HCT116 (cell line): ENCODE data around the gene OTUD3. TPM values are rescaled to one million over a fixed set of nuclear protein-coding genes. Genes with fewer than 3 reads are reported as not detected.

Experiments used
- ATAC-seq: fragments of 200-7000 bp; cut with Tn5 transposase; 2 replicates; pipeline ENCODE4 v1.9.1; 2020; ENCODE audit warnings: mild to moderate bottlenecking, moderate library complexity
- BruUV-seq: library from RNA; stranded (reverse); fragments of 400-500 nt; replicated peaks from 2 replicates; lab custom pipeline; 2021; lab: Mats Ljungman, UMichigan
- CTCF ChIA-PET: fragments of 300-600 bp; sonication (Branson Sonifier 250); formaldehyde crosslinking; loops from one replicate; lab custom pipeline; 2021; ENCODE audit warnings: antibody characterized with exemption; lab: Charles Lee
- POLR2A ChIA-PET: fragments of 300-600, 350-600 bp; sonication (Branson Sonifier 250); formaldehyde crosslinking; loops from one replicate; lab custom pipeline; 2021; ENCODE audit warnings: antibody characterized with exemption; lab: Charles Lee
- RAD21 ChIA-PET, 2 experiments: fragments of 300-600 bp; sonication (Branson Sonifier 250); formaldehyde crosslinking; loops; one replicate each; lab custom pipeline; 2023; ENCODE audit warnings: low total read pairs in 2 of 2; ENCODE audit not compliant: uncharacterized antibody in 2 of 2, unreplicated experiment in 2 of 2, low non-redundant PET in 1 of 2; lab: Charles Lee
- DNase-seq: peaks from one replicate; pipeline ENCODE4 v3.0.0-alpha.2; 2010; ENCODE audit warnings: low read depth, low spot score
- H2AFZ ChIP-seq: fragments of 200-600 bp; shearing (Covaris generic), sonication (generic); 2 replicates; pipeline ENCODE4 v1.6.1; 2017; ENCODE audit warnings: low read depth, mixed run types, mixed read lengths, antibody characterized with exemption, low read length; ENCODE audit not compliant: poor library complexity, severe bottlenecking
- H3K27ac ChIP-seq: 2 replicates; pipeline ENCODE4 v1.5.1; 2012; ENCODE audit warnings: low read depth, low read length
- H3K27me3 ChIP-seq: fragments of 200-600 bp; sonication (generic); 2 replicates; pipeline ENCODE4 v1.6.1; 2016; ENCODE audit warnings: mixed run types, low read length, mixed read lengths; ENCODE audit not compliant: insufficient read depth
- H3K36me3 ChIP-seq, 2 experiments: fragments of 200-500 bp in 1 of 2; fragments of 200-600 bp in 1 of 2; sonication (Bioruptor generic) in 1 of 2; sonication (generic) in 1 of 2; 2 replicates each; pipeline versions ENCODE4 v1.5.1 to v1.6.1; 2014 to 2016; ENCODE audit warnings: low read length in 2 of 2, inconsistent platforms in 1 of 2, mixed read lengths in 1 of 2, mixed run types in 1 of 2; ENCODE audit not compliant: insufficient read depth in 2 of 2, control insufficient read depth in 1 of 2
- H3K4me1 ChIP-seq, 2 experiments: fragments of 200-600 bp in 1 of 2; sonication (generic) in 1 of 2; 2 replicates each; pipeline versions ENCODE4 v1.5.1 to v1.6.1; 2012 to 2017; ENCODE audit warnings: low read length in 2 of 2, inconsistent platforms in 1 of 2, mild to moderate bottlenecking in 1 of 2, mixed read lengths in 1 of 2, mixed run types in 1 of 2, moderate library complexity in 1 of 2; ENCODE audit not compliant: insufficient read depth in 2 of 2, control insufficient read depth in 1 of 2
- H3K4me2 ChIP-seq: fragments of 200-600 bp; sonication (generic); 2 replicates; pipeline ENCODE4 v1.6.1; 2017; ENCODE audit warnings: mixed run types, low read length, mixed read lengths
- H3K4me3 ChIP-seq, 2 experiments: fragments of 200-600 bp in 1 of 2; sonication (generic) in 1 of 2; replicated peaks in 1 of 2; 2 replicates each; pipeline ENCODE4 v1.5.1; 2011 to 2016; ENCODE audit warnings: low read length in 2 of 2, control low read depth in 1 of 2, low read depth in 1 of 2, mild to moderate bottlenecking in 1 of 2, mixed read lengths in 1 of 2, mixed run types in 1 of 2
- H3K79me2 ChIP-seq: fragments of 200-600 bp; sonication (generic); 2 replicates; pipeline ENCODE4 v1.6.1; 2017; ENCODE audit warnings: mild to moderate bottlenecking, mixed run types, low read length, moderate library complexity, mixed read lengths; ENCODE audit not compliant: insufficient read depth
- H3K9ac ChIP-seq: fragments of 200-600 bp; sonication (generic); 2 replicates; pipeline ENCODE4 v1.6.1; 2016; ENCODE audit warnings: low read length, mixed read lengths
- H3K9me2 ChIP-seq: fragments of 200-600 bp; sonication (generic), shearing (Covaris generic); 2 replicates; pipeline ENCODE4 v1.6.1; 2017; ENCODE audit warnings: mixed run types, mild to moderate bottlenecking, moderate library complexity; ENCODE audit not compliant: insufficient read depth
- H3K9me3 ChIP-seq, 2 experiments: fragments of 200-500 bp in 1 of 2; fragments of 200-600 bp in 1 of 2; sonication (Bioruptor generic) in 1 of 2; sonication (generic) in 1 of 2; 2 replicates each; pipeline ENCODE4 v1.6.1; 2014 to 2017; ENCODE audit warnings: low read length in 2 of 2, mixed read lengths in 2 of 2, inconsistent platforms in 1 of 2, low read depth in 1 of 2, mild to moderate bottlenecking in 1 of 2, mixed run types in 1 of 2, moderate library complexity in 1 of 2; ENCODE audit not compliant: control insufficient read depth in 1 of 2, insufficient read depth in 1 of 2
- H4K20me1 ChIP-seq: fragments of 200-600 bp; sonication (generic), shearing (Covaris generic); 2 replicates; pipeline ENCODE4 v1.6.1; 2017; ENCODE audit warnings: mixed run types, mild to moderate bottlenecking, moderate library complexity; ENCODE audit not compliant: insufficient read depth
- CTCF ChIP-seq, 3 experiments: fragments of 200-600 bp in 1 of 3; sonication (generic) in 1 of 3; IDR thresholded peaks in 2 of 3; conservative IDR thresholded peaks in 1 of 3; 2 replicates each; pipeline ENCODE4 v1.5.1; 2012 to 2017; ENCODE audit warnings: low read depth in 2 of 3, low read length in 2 of 3, antibody characterized with exemption in 1 of 3, borderline replicate concordance in 1 of 3, control low read depth in 1 of 3, mild to moderate bottlenecking in 1 of 3, mixed read lengths in 1 of 3, mixed run types in 1 of 3, moderate library complexity in 1 of 3; ENCODE audit not compliant: insufficient read depth in 1 of 3
- EGR1 ChIP-seq: IDR thresholded peaks from 2 replicates; pipeline ENCODE4 v1.6.1; 2012; ENCODE audit warnings: low read depth
- ELF1 ChIP-seq: IDR thresholded peaks from 2 replicates; pipeline ENCODE4 v1.6.1; 2012; ENCODE audit warnings: low read depth, borderline replicate concordance
- POLR2AphosphoS5 ChIP-seq: IDR thresholded peaks from 2 replicates; pipeline ENCODE4 v1.6.1; 2011; ENCODE audit warnings: mild to moderate bottlenecking, low read depth, low read length, moderate library complexity
- RAD21 ChIP-seq: IDR thresholded peaks from 2 replicates; pipeline ENCODE4 v1.6.1; 2012; ENCODE audit warnings: low read depth, mild to moderate bottlenecking
- REST ChIP-seq: IDR thresholded peaks from 2 replicates; pipeline ENCODE4 v1.6.1; 2012; ENCODE audit warnings: low read depth
- SIN3A ChIP-seq: IDR thresholded peaks from 2 replicates; pipeline ENCODE4 v1.6.1; 2012; ENCODE audit warnings: low read depth
- YY1 ChIP-seq: IDR thresholded peaks from 2 replicates; pipeline ENCODE4 v1.6.1; 2011; ENCODE audit warnings: low read length, low read depth, moderate library complexity, mild to moderate bottlenecking; ENCODE audit not compliant: insufficient replicate concordance; ENCODE audit errors: extremely low read depth
- ZNF274 ChIP-seq: fragments of 200-500 bp; sonication (Bioruptor generic); IDR thresholded peaks from 2 replicates; pipeline ENCODE4 v1.6.1; 2014; ENCODE audit warnings: mild to moderate bottlenecking, low read depth, low read length, inconsistent platforms
- intact Hi-C: fragments of 100-400 bp; cut with micrococcal nuclease; formaldehyde crosslinking; loops from 2 replicates; pipeline ENCODE4 v1.10.0; 2022
- total RNA-seq: library from RNA; stranded (reverse); gene quantifications from one replicate; pipeline ENCODE4 v1.2.1, GENCODE V29; 2021; ENCODE audit not compliant: unreplicated experiment
- TF ChIP-seq, protein P1 (sequence below): IDR thresholded peaks from 2 replicates; pipeline ENCODE4 v1.6.1; 2012

The OTUD3 gene
- total RNA-seq, 1 experiment from 2014 or later, result 15.0 TPM

DNA sequence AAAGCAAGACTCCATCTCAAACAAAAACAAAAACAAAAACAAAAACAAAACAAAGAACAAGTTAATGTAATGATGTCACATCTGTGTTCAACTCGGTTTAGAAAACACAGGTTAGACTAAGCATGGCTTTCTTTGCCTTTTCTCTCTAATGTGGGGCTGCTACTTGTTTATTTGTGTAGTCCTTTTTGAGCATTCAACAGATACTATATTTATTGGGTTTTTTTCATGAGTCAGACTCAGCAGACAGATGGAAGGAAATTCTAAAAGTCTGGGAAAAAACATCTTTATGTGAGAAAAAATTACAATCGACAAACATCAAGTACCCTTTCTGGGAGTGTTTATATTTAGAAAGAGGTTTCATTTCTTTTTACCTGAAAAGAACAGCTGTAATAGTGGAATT, 22.3 kb upstream of the OTUD3 start:
- no peaks in the 10 kb centered on the region for H3K9me2 ChIP-seq
- no peaks in the 10 kb centered on the region for H4K20me1 ChIP-seq
- ChIA-PET RAD21 (no interaction called here), CTCF (no interaction called here), POLR2A (no interaction called here)
- H3K4me1 ChIP-seq, result peaks cover 6 to 12% of the 10 kb centered on the region in 2 experiments; a peak in 3 of 4 replicates
- H3K9me3 ChIP-seq, result peaks cover 3 to 4% of the 10 kb centered on the region in 2 experiments; a peak in 1 of 4 replicates
- no peak overlapping the region for H3K4me3 ChIP-seq
- H3K9ac ChIP-seq, result no peak overlapping the region
- intact Hi-C loops, result no loop called here
- TF ChIP-seq CTCF (IDR thresholded peaks at IDR 0.05 in 2 of 3, conservative IDR thresholded peaks at IDR 0.05 in 1 of 3; ENCODE audit: borderline replicate concordance in 1 of 3, insufficient read depth in 1 of 3, low read depth in 2 of 3, low read length in 2 of 3) (no peak), ELF1 (no peak), YY1 (no peak), SIN3A (no peak), ZNF274 (no peak), EGR1 (no peak), RAD21 (no peak), POLR2AphosphoS5 (no peak), REST (no peak)
- TF ChIP-seq, protein P1, sequence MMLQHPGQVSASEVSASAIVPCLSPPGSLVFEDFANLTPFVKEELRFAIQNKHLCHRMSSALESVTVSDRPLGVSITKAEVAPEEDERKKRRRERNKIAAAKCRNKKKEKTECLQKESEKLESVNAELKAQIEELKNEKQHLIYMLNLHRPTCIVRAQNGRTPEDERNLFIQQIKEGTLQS, result no peak
- H3K36me3 ChIP-seq, result no peaks in the 10 kb centered on the region
- no peaks in the 10 kb centered on the region for H3K27me3 ChIP-seq
- ATAC-seq, result no peak
- H3K4me2 ChIP-seq, result no peak overlapping the region
- no peaks in the 10 kb centered on the region for H3K79me2 ChIP-seq
- no peak overlapping the region for H2AFZ ChIP-seq
- no TSS peak for BruUV-seq
- DNase-seq, result no peak
- no peak overlapping the region for H3K27ac ChIP-seq
